ENCODE results near the gene DLGAP1.
"Not testable (repeated sequence)": the region's sequence is repeated elsewhere in the genome, so short reads cannot be mapped to it uniquely, and the experiment has no call there.

Gene DLGAP1

GRCh38 chr18:3667255-3668137, 787.6 kb downstream of the DLGAP1 start:
- DNase-seq, result no peak

- DNase-seq, result no peak
Observed at GRCh38 chr18:3666526-3667254, 788.4 kb downstream of the DLGAP1 start.

- DNase-seq, result peak; percentile 81
Observed at GRCh38 chr18:3665780-3666525, 789.2 kb downstream of the DLGAP1 start.

- DNase-seq, result no peak
Observed at GRCh38 chr18:3665204-3665603, 789.9 kb downstream of the DLGAP1 start.

- DNase-seq, result no peak
Observed at GRCh38 chr18:3664563-3665178, 790.4 kb downstream of the DLGAP1 start.

GRCh38 chr18:3663870-3664512, 791.1 kb downstream of the DLGAP1 start:
- DNase-seq, result no peak

GRCh38 chr18:3661989-3662388, 793.1 kb downstream of the DLGAP1 start:
- DNase-seq, result peak; percentile 41

- DNase-seq, result no peak
Observed at GRCh38 chr18:3660739-3661515, 794.2 kb downstream of the DLGAP1 start.

- no peak for DNase-seq
Observed at GRCh38 chr18:3658529-3658928, 796.6 kb downstream of the DLGAP1 start.

GRCh38 chr18:3655254-3656050, 799.7 kb downstream of the DLGAP1 start:
- DNase-seq, result no peak

- no peak for DNase-seq
Observed at GRCh38 chr18:3654442-3655253, 800.5 kb downstream of the DLGAP1 start.

GRCh38 chr18:3653851-3654441, 801.2 kb downstream of the DLGAP1 start:
- DNase-seq, result no peak

GRCh38 chr18:3653263-3653850, 801.8 kb downstream of the DLGAP1 start:
- no peak for DNase-seq

- DNase-seq, result peak; percentile 55
Observed at GRCh38 chr18:3652380-3653262, 802.5 kb downstream of the DLGAP1 start.

- no peak for DNase-seq
Observed at GRCh38 chr18:3651266-3651665, 803.8 kb downstream of the DLGAP1 start.

- not testable (repeated sequence) for DNase-seq
Observed at GRCh38 chr18:3650521-3651042, 804.5 kb downstream of the DLGAP1 start.

- no peak for DNase-seq
Observed at GRCh38 chr18:3649633-3650426, 805.3 kb downstream of the DLGAP1 start.

Measured in activated CD4-positive, alpha-beta T cell treated with anti-CD3 and anti-CD28 coated beads, Interleukin-2, amount 50 U/mL, for 16 hours (primary cell).